Cardiac septum (tissue), 1 donor: Measurements from ENCODE around the gene GBX1. TPM values are rescaled to one million over a fixed set of nuclear protein-coding genes. Genes with fewer than 3 reads are reported as not detected.

ENCODE experiments used
- DNase-seq: peaks from one replicate; pipeline ENCODE4 v3.0.0-alpha.2; 2020; ENCODE audit warnings: low spot score
- intact Hi-C: fragments of 100-400 bp; cut with DNase I; formaldehyde crosslinking; loops from one replicate; pipeline ENCODE4 v1.14.0; 2022
- total RNA-seq: library from RNA; stranded (reverse); fragmentation: NEBNext Ultra II Directional; extraction: Animal tissue kit (Norgen Biotek cat#: 25700); gene quantifications from one replicate; pipeline ENCODE4 v1.2.1, GENCODE V29; 2021
- donor health status: DM: no; HTN: no; CAD: no.

GBX1 gene
- total RNA-seq, 1 donor from 2014 or later: 0.57 TPM

DNA sequence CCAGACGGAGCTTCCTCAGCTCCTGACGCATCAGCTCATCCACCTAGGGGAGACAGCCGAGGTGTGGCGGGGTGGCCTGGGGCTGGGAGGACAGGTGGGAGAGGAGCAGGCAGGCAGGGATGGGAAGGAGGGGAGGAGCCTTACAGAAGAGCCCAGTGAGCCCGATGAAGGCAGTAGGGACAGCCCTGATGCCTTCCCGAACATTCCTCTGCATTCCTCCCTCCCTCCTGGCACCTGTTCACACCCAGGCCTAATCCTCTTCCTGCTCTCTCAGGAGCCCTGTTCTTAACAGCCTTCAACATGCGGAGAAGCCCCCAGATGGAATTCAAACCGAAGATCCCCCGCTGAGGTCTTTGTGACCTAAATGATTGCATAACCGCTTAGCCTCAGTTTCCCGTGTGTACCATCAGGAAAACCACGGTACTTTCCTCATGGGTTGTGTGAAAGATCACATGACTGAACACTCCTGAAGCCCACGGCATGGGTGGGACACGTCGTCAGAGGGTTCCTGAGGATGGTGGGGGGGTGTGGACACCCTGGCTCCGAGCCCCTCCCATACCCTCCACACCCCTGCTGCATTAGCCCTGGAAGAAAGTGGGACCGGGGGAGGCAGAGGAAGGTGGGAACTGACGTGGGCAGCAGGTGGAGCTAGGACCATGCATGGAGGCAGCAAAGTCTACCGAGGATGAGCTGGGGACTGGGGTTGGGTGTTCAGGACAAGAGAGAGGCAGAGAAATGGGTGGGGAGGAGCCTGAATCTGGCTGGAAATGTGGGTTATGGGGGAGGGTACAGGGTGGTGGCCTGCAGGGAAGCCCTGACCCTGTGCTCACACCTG lies 28.3 kb upstream of the GBX1 start:
- DNase-seq: no peak
- intact Hi-C loops: no loop called here

GRCh38 chr7:151194188-151194587 lies 26.7 kb upstream of the GBX1 start:
- intact Hi-C loops: no loop called here
- no peak for DNase-seq

DNA sequence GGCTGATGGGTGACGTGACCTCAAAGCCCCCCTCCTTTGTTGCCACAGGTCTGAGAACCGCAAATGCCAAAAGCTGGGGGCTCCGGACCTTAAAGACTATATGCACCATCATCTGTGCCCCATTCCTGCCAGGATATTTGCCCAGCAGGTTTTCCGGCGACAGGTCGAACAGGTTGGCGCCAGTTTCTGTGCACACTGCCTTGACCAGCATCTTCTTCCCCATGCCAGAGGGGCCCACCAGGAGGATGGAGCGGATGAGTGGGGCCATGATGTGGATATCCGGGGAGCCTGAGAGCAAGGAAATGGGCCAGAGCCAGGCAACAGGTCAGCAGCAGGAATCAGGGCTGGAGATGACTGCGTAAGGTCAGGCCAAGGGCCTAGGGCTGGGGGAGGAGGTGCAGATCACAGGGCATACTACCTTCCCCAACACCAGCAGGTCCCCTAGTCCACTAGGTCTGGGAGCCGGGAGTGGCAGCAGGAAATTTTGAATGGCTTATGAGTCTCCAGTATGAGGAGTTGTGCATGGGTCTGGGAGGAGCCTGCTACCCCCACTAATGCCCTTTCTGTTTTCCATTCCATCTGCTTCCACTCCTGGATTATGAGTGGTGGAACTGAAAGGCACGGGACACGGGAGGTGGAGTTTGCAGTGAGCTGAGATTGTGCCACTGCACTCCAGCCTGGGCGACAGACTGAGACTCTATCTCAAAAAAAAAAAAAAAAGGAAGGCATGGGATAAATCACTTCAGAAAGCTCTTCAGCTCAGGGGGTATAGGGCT lies 25.9 kb upstream of the GBX1 start:
- intact Hi-C loops: no loop called here
- DNase-seq: no peak

DNA sequence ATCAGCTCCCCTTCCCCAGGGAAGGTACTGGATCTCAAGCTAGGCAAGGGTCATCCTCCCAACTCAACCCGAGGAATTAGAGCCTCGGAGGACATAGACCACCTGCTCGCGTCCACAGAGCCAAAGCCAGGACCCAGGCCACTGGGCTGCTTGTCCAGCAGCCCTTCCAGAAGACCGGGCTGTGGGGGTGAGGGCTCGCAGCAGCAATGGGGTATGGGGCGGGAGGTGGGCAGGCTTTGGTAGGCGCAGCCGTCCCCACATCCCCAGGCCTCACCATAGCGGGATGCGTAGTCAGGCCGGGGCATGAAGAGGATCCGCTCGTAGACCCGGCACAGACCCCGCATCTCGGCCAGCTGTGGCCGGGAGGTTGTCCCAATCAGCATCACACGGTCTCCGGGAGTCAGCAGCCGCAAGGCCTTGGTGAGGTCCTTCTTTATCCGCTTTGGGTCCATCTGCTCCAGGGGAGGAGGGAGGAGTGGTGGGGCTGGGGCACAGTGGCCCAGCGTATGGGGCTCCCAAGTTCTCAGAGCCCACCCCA lies 24.6 kb upstream of the GBX1 start:
- no peak for DNase-seq

DNA sequence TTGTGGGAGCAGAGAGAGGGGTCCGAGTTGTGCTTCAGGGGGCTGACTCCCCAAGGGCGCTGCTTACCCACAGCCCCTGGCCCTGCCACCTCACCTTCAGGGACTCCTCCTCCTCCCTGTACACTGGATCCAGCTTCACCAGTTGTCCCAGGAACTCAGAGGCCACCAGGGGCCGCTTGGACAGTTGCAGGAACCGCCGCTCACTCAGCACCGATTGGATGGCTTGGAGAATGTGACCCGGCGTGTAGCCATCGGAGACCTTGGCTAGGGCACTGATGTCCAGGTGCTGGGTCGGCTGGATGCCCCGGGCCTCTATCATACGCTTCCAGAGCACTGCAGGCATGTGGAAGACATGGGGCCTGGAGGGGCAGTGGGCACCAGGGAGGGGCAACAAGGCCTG lies 24.1 kb upstream of the GBX1 start:
- DNase-seq: no peak
- intact Hi-C loops: no loop called here

More for the DNA sequence above, 24.6 kb upstream of the GBX1 start:
- intact Hi-C loops: no loop called here

DNA sequence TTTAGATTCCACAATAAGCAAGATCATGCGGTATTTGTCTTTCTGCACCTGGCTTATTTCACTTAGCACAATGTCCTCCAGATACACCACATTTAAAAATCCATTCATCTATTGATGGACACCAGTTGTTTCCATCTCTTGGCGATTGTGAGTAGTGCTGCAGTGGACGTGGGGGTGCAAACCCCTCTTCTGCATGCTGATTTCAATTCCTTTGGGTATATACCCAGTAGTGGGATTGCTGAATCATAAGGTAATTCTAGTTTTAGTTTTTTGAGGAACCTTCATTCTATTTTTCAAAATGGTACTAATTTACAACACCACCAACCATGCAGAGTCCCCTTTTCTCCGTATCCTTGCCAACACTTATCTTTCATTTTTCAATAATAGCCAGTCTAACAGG lies 21.5 kb upstream of the GBX1 start:
- intact Hi-C loops: loop anchor here (5.0 kb wide), 1 partner anchor 48 kb away; no protein-coding TSS in a partner anchor
- no peak for DNase-seq

DNA sequence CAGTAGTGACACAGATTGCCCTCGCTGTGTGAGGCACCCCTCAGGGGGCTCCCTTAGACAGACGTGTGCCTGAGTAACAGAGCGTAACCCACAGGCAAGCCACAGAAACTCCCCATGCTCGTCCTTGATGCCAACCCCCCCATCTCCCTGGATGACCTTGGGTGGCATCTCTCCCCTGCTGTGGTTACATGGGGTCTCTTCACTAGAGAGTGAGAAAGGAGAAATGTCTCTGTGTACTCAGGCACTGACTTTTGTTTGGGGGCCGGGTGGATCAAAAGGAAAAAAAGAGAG lies 20.7 kb upstream of the GBX1 start:
- intact Hi-C loops: loop anchor here (5.0 kb wide), 1 partner anchor 49 kb away; no protein-coding TSS in a partner anchor

GRCh38 chr7:151187409-151188251 lies 20.1 kb upstream of the GBX1 start:
- DNase-seq: peak; percentile 81
- intact Hi-C loops: loop anchor here (5.0 kb wide), 1 partner anchor 50 kb away; no protein-coding TSS in a partner anchor

More for the DNA sequence above, 20.7 kb upstream of the GBX1 start:
- DNase-seq: no peak

- DNase-seq: peak; percentile 83
- intact Hi-C loops: loop anchor here (5.0 kb wide), 1 partner anchor 50 kb away; no protein-coding TSS in a partner anchor
Measured at GRCh38 chr7:151186640-151187408, 19.3 kb upstream of the GBX1 start, which contains the start of gene ASB10. Gene ASB10, minus strand, starts transcription at chr7:151187250. Its CDS starts 120 bp downstream, at chr7:151187130.

DNA sequence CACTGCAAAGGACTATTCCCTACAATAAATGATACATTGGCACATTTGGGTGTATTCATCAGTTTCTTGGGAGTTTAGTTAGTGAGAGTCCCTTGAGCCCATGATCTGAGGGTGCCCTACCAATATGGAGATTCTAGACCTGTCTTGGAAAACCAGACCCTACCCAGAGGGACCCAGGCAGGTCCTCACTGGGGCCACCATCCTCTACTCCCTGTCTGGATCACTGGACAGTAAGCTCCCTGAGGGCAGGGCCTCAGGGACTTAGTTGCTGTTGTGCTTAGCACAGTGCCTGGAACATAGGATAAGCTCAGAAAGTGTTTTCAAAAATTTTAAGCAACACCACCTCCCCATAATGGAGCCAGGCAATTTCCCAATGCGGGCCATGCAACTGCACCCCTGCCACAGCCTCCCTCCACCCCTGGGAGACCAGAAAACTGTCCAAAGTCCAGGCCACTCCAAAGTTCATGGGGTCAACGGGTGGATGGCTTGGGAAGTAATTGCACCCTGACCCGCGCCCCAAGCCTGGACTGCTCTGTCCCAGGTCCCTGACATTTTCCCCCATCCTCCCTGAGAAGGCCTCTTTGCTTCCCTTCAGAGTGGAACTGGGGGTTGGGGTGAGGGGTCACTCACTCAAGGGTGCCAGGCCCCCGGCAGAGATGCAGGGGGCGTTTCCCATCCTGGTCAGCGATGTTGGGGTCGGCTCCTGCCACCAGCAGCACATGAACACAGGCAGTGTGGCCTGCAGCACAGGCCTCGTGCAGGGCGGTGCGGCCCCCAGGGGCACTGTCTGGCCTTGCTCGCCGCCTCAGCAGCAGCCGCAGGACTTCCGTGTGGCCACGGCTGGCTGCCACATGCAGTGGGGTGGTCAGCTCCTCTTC lies 18.5 kb upstream of the GBX1 start:
- DNase-seq: peak; percentile 73
- intact Hi-C loops: loop anchor here (5.0 kb wide), 1 partner anchor 51 kb away; no protein-coding TSS in a partner anchor

DNA sequence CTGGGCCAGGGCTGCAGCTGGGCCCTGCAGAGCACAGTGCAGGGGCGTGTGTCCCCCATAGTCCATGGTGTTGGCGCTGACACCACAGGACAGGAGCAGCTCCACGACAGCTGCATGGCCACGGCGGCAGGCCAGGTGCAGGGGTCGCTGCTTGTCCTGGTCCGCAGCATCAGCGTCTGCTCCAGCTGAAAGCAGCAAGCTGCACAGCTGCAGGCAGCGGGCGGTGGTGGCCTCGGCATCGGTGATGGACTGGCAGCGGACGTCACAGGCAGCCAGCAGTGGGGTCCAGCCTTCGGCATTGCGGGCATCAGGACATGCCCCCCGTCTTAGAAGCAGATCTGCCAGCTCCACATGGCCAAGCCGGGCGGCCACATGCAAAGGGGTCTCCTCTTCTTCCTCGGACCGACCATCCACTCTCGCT lies 13.5 kb upstream of the GBX1 start:
- peak; percentile 76 for DNase-seq
- intact Hi-C loops: no loop called here

- peak; percentile 9 for DNase-seq
- intact Hi-C loops: loop anchor here (5.0 kb wide), 1 partner anchor 62 kb away; no protein-coding TSS in a partner anchor
Measured at GRCh38 chr7:151179946-151180345, 12.5 kb upstream of the GBX1 start.

DNA sequence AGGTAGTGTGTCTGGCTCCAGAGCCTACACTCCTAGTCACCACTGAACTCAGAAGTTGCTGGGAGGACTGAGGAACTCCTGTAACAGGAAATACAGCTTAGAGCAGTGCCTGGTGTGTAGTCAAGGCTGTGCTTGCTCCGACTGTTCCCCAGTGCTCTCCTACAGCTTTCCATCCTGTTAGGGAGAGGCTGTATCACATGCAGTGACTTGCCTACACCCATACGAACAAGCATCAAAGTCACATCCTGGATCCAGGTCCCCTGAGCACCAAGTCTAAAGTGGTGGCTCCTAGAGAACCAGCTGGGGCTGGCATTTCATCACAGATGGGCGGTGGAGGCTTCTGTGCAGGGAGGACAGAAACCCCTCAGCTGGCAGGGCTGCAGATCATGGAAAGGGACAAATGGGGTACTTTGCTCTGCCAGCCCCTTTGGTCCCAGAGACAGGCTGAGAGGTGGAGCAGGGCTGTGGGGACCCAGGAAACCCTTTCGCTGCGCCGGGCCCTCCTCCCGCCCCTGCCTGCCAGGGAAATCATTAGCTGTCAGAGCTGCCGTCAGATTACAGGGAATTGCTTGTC lies 11.9 kb upstream of the GBX1 start:
- intact Hi-C loops: loop anchor here (5.0 kb wide), 1 partner anchor 63 kb away; no protein-coding TSS in a partner anchor
- DNase-seq: no peak

GRCh38 chr7:151178831-151179230 lies 11.3 kb upstream of the GBX1 start:
- intact Hi-C loops: loop anchor here (5.0 kb wide), 1 partner anchor 63 kb away; no protein-coding TSS in a partner anchor
- DNase-seq: no peak

GRCh38 chr7:151178236-151178635 lies 10.7 kb upstream of the GBX1 start:
- intact Hi-C loops: loop anchor here (5.0 kb wide), 1 partner anchor 64 kb away; no protein-coding TSS in a partner anchor
- no peak for DNase-seq

DNA sequence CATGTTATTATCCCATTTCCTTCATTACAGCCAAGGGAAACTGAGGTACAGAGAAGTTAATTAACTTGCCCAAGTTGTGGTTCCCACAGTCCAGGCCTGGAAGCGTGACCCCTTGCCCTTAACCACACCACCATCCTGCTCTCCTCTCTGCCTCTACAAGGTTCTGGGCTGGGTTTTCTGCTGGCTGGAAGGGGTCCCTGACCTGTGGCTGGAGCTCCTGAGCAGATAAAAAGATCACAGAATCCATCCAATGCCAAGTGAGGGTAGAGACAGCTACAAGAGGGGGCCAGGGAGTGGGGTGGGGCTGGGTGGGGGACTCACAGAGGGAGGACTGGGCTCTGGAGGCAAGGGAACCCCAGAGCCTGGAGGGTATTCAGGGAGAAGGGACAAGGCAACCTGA lies 9.8 kb upstream of the GBX1 start:
- intact Hi-C loops: loop anchor here (5.0 kb wide), 1 partner anchor 65 kb away; no protein-coding TSS in a partner anchor
- DNase-seq: no peak

GRCh38 chr7:151176401-151176800 lies 8.9 kb upstream of the GBX1 start:
- DNase-seq: no peak
- intact Hi-C loops: loop anchor here (5.0 kb wide), 1 partner anchor 66 kb away; no protein-coding TSS in a partner anchor
